HCT116 (cell line): ENCODE data around the gene CREG2. TPM values are rescaled to one million over a fixed set of nuclear protein-coding genes. Genes with fewer than 3 reads are reported as not detected.

Experiments used
- ATAC-seq: fragments of 200-7000 bp; cut with Tn5 transposase; 2 replicates; pipeline ENCODE4 v1.9.1; 2020; ENCODE audit warnings: mild to moderate bottlenecking, moderate library complexity
- BruUV-seq: library from RNA; stranded (reverse); fragments of 400-500 nt; replicated peaks from 2 replicates; lab custom pipeline; 2021; lab: Mats Ljungman, UMichigan
- CTCF ChIA-PET: fragments of 300-600 bp; sonication (Branson Sonifier 250); formaldehyde crosslinking; loops from one replicate; lab custom pipeline; 2021; ENCODE audit warnings: antibody characterized with exemption; lab: Charles Lee
- POLR2A ChIA-PET: fragments of 300-600, 350-600 bp; sonication (Branson Sonifier 250); formaldehyde crosslinking; loops from one replicate; lab custom pipeline; 2021; ENCODE audit warnings: antibody characterized with exemption; lab: Charles Lee
- RAD21 ChIA-PET, 2 experiments: fragments of 300-600 bp; sonication (Branson Sonifier 250); formaldehyde crosslinking; loops; one replicate each; lab custom pipeline; 2023; ENCODE audit warnings: low total read pairs in 2 of 2; ENCODE audit not compliant: uncharacterized antibody in 2 of 2, unreplicated experiment in 2 of 2, low non-redundant PET in 1 of 2; lab: Charles Lee
- DNase-seq: peaks from one replicate; pipeline ENCODE4 v3.0.0-alpha.2; 2010; ENCODE audit warnings: low read depth, low spot score
- H2AFZ ChIP-seq: fragments of 200-600 bp; shearing (Covaris generic), sonication (generic); 2 replicates; pipeline ENCODE4 v1.6.1; 2017; ENCODE audit warnings: low read depth, mixed run types, mixed read lengths, antibody characterized with exemption, low read length; ENCODE audit not compliant: poor library complexity, severe bottlenecking
- H3K27ac ChIP-seq: 2 replicates; pipeline ENCODE4 v1.5.1; 2012; ENCODE audit warnings: low read depth, low read length
- H3K27me3 ChIP-seq: fragments of 200-600 bp; sonication (generic); 2 replicates; pipeline ENCODE4 v1.6.1; 2016; ENCODE audit warnings: mixed run types, low read length, mixed read lengths; ENCODE audit not compliant: insufficient read depth
- H3K36me3 ChIP-seq, 2 experiments: fragments of 200-500 bp in 1 of 2; fragments of 200-600 bp in 1 of 2; sonication (Bioruptor generic) in 1 of 2; sonication (generic) in 1 of 2; 2 replicates each; pipeline versions ENCODE4 v1.5.1 to v1.6.1; 2014 to 2016; ENCODE audit warnings: low read length in 2 of 2, inconsistent platforms in 1 of 2, mixed read lengths in 1 of 2, mixed run types in 1 of 2; ENCODE audit not compliant: insufficient read depth in 2 of 2, control insufficient read depth in 1 of 2
- H3K4me1 ChIP-seq, 2 experiments: fragments of 200-600 bp in 1 of 2; sonication (generic) in 1 of 2; 2 replicates each; pipeline versions ENCODE4 v1.5.1 to v1.6.1; 2012 to 2017; ENCODE audit warnings: low read length in 2 of 2, inconsistent platforms in 1 of 2, mild to moderate bottlenecking in 1 of 2, mixed read lengths in 1 of 2, mixed run types in 1 of 2, moderate library complexity in 1 of 2; ENCODE audit not compliant: insufficient read depth in 2 of 2, control insufficient read depth in 1 of 2
- H3K4me2 ChIP-seq: fragments of 200-600 bp; sonication (generic); 2 replicates; pipeline ENCODE4 v1.6.1; 2017; ENCODE audit warnings: mixed run types, low read length, mixed read lengths
- H3K4me3 ChIP-seq, 2 experiments: fragments of 200-600 bp in 1 of 2; sonication (generic) in 1 of 2; replicated peaks in 1 of 2; 2 replicates each; pipeline ENCODE4 v1.5.1; 2011 to 2016; ENCODE audit warnings: low read length in 2 of 2, control low read depth in 1 of 2, low read depth in 1 of 2, mild to moderate bottlenecking in 1 of 2, mixed read lengths in 1 of 2, mixed run types in 1 of 2
- H3K79me2 ChIP-seq: fragments of 200-600 bp; sonication (generic); 2 replicates; pipeline ENCODE4 v1.6.1; 2017; ENCODE audit warnings: mild to moderate bottlenecking, mixed run types, low read length, moderate library complexity, mixed read lengths; ENCODE audit not compliant: insufficient read depth
- H3K9ac ChIP-seq: fragments of 200-600 bp; sonication (generic); 2 replicates; pipeline ENCODE4 v1.6.1; 2016; ENCODE audit warnings: low read length, mixed read lengths
- H3K9me2 ChIP-seq: fragments of 200-600 bp; sonication (generic), shearing (Covaris generic); 2 replicates; pipeline ENCODE4 v1.6.1; 2017; ENCODE audit warnings: mixed run types, mild to moderate bottlenecking, moderate library complexity; ENCODE audit not compliant: insufficient read depth
- H3K9me3 ChIP-seq, 2 experiments: fragments of 200-500 bp in 1 of 2; fragments of 200-600 bp in 1 of 2; sonication (Bioruptor generic) in 1 of 2; sonication (generic) in 1 of 2; 2 replicates each; pipeline ENCODE4 v1.6.1; 2014 to 2017; ENCODE audit warnings: low read length in 2 of 2, mixed read lengths in 2 of 2, inconsistent platforms in 1 of 2, low read depth in 1 of 2, mild to moderate bottlenecking in 1 of 2, mixed run types in 1 of 2, moderate library complexity in 1 of 2; ENCODE audit not compliant: control insufficient read depth in 1 of 2, insufficient read depth in 1 of 2
- H4K20me1 ChIP-seq: fragments of 200-600 bp; sonication (generic), shearing (Covaris generic); 2 replicates; pipeline ENCODE4 v1.6.1; 2017; ENCODE audit warnings: mixed run types, mild to moderate bottlenecking, moderate library complexity; ENCODE audit not compliant: insufficient read depth
- CEBPB ChIP-seq: IDR thresholded peaks from 2 replicates; pipeline ENCODE4 v1.6.1; 2012; ENCODE audit warnings: low read depth
- CTCF ChIP-seq, 3 experiments: fragments of 200-600 bp in 1 of 3; sonication (generic) in 1 of 3; IDR thresholded peaks in 2 of 3; conservative IDR thresholded peaks in 1 of 3; 2 replicates each; pipeline ENCODE4 v1.5.1; 2012 to 2017; ENCODE audit warnings: low read depth in 2 of 3, low read length in 2 of 3, antibody characterized with exemption in 1 of 3, borderline replicate concordance in 1 of 3, control low read depth in 1 of 3, mild to moderate bottlenecking in 1 of 3, mixed read lengths in 1 of 3, mixed run types in 1 of 3, moderate library complexity in 1 of 3; ENCODE audit not compliant: insufficient read depth in 1 of 3
- ELF1 ChIP-seq: IDR thresholded peaks from 2 replicates; pipeline ENCODE4 v1.6.1; 2012; ENCODE audit warnings: low read depth, borderline replicate concordance
- FOSL1 ChIP-seq: IDR thresholded peaks from 2 replicates; pipeline ENCODE4 v1.6.1; 2012; ENCODE audit warnings: low read depth
- JUND ChIP-seq: IDR thresholded peaks from 2 replicates; pipeline ENCODE4 v1.6.1; 2012
- POLR2AphosphoS5 ChIP-seq: IDR thresholded peaks from 2 replicates; pipeline ENCODE4 v1.6.1; 2011; ENCODE audit warnings: mild to moderate bottlenecking, low read depth, low read length, moderate library complexity
- RAD21 ChIP-seq: IDR thresholded peaks from 2 replicates; pipeline ENCODE4 v1.6.1; 2012; ENCODE audit warnings: low read depth, mild to moderate bottlenecking
- SP1 ChIP-seq: IDR thresholded peaks from 2 replicates; pipeline ENCODE4 v1.6.1; 2012; ENCODE audit warnings: low read depth
- SRF ChIP-seq: IDR thresholded peaks from 2 replicates; pipeline ENCODE4 v1.6.1; 2012; ENCODE audit warnings: low read depth
- ZBTB33 ChIP-seq: IDR thresholded peaks from 2 replicates; pipeline ENCODE4 v1.6.1; 2011; ENCODE audit warnings: mild to moderate bottlenecking, low read length, moderate library complexity; ENCODE audit not compliant: insufficient replicate concordance; ENCODE audit errors: extremely low read depth
- intact Hi-C: fragments of 100-400 bp; cut with micrococcal nuclease; formaldehyde crosslinking; loops from 2 replicates; pipeline ENCODE4 v1.10.0; 2022
- total RNA-seq: library from RNA; stranded (reverse); gene quantifications from one replicate; pipeline ENCODE4 v1.2.1, GENCODE V29; 2021; ENCODE audit not compliant: unreplicated experiment
- TF ChIP-seq, protein P1 (sequence below): IDR thresholded peaks from 2 replicates; pipeline ENCODE4 v1.6.1; 2012
- TF ChIP-seq, protein P2 (sequence below): IDR thresholded peaks from 2 replicates; pipeline ENCODE4 v1.6.1; 2012; ENCODE audit warnings: low read depth

The CREG2 gene
- total RNA-seq, 1 experiment from 2014 or later, result 0.12 TPM

DNA sequence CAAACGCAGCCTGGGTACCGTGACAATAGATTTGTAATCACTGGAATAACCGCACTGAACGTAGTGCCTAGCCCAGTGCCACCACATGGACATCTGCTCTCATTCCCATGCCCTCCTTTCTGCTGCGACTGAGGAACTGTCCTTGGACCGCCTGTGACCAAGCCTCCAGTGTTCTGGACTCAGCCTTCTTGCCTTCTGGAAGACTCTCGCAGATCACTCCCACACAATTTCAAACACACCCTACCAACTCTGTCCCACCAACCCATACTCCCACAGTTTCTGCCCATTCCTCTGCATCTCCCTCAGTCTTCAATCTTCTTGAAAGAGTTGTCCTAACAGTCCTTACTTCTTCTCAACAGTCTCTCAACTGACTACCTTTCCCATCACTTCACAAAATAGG lies 80.9 kb downstream of the CREG2 start:
- no peak for ATAC-seq
- Histone ChIP-seq H3K27me3 (no peaks in the 10 kb centered on the region), H3K9me3 (no peaks in the 10 kb centered on the region), H3K9ac (no peak overlapping the region), H3K4me2 (peak overlapping the region; percentile 84), H3K9me2 (no peaks in the 10 kb centered on the region), H2AFZ (no peak overlapping the region), H3K36me3 (peaks cover 0 to 6% of the 10 kb centered on the region in 2 experiments; a peak in 1 of 4 replicates), H3K4me3 (peak overlapping the region in 1 of 2 experiments; percentile 86; a peak in 1 of 4 replicates), H4K20me1 (peaks cover 3% of the 10 kb centered on the region; the same call in 1 of the 2 replicates), H3K4me1 (peaks cover 16 to 40% of the 10 kb centered on the region in 2 experiments), H3K79me2 (peaks cover 70% of the 10 kb centered on the region)
- RAD21 ChIA-PET, result no interaction called here
- POLR2A ChIA-PET, result no interaction called here
- no peak for DNase-seq
- no TSS peak for BruUV-seq
- intact Hi-C loops, result no loop called here
- no peak for TF ChIP-seq SRF
- TF ChIP-seq RAD21, result no peak
- TF ChIP-seq JUND, result no peak
- TF ChIP-seq CEBPB, result no peak
- no peak for TF ChIP-seq SP1
- TF ChIP-seq, protein P1, sequence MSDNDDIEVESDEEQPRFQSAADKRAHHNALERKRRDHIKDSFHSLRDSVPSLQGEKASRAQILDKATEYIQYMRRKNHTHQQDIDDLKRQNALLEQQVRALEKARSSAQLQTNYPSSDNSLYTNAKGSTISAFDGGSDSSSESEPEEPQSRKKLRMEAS, result no peak
- TF ChIP-seq, protein P2, sequence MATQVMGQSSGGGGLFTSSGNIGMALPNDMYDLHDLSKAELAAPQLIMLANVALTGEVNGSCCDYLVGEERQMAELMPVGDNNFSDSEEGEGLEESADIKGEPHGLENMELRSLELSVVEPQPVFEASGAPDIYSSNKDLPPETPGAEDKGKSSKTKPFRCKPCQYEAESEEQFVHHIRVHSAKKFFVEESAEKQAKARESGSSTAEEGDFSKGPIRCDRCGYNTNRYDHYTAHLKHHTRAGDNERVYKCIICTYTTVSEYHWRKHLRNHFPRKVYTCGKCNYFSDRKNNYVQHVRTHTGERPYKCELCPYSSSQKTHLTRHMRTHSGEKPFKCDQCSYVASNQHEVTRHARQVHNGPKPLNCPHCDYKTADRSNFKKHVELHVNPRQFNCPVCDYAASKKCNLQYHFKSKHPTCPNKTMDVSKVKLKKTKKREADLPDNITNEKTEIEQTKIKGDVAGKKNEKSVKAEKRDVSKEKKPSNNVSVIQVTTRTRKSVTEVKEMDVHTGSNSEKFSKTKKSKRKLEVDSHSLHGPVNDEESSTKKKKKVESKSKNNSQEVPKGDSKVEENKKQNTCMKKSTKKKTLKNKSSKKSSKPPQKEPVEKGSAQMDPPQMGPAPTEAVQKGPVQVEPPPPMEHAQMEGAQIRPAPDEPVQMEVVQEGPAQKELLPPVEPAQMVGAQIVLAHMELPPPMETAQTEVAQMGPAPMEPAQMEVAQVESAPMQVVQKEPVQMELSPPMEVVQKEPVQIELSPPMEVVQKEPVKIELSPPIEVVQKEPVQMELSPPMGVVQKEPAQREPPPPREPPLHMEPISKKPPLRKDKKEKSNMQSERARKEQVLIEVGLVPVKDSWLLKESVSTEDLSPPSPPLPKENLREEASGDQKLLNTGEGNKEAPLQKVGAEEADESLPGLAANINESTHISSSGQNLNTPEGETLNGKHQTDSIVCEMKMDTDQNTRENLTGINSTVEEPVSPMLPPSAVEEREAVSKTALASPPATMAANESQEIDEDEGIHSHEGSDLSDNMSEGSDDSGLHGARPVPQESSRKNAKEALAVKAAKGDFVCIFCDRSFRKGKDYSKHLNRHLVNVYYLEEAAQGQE, result no peak
- no peak for TF ChIP-seq ELF1
- TF ChIP-seq FOSL1, result no peak
- no peak for TF ChIP-seq CTCF (IDR thresholded peaks at IDR 0.05 in 2 of 3, conservative IDR thresholded peaks at IDR 0.05 in 1 of 3; ENCODE audit: borderline replicate concordance in 1 of 3, insufficient read depth in 1 of 3, low read depth in 2 of 3, low read length in 2 of 3)
- TF ChIP-seq ZBTB33, result no peak
- no peak for TF ChIP-seq POLR2AphosphoS5
- TF ChIP-seq, all 23 proteins: peak for 0
- CTCF ChIA-PET, result no interaction called here
- H3K27ac ChIP-seq, result no peak overlapping the region
